Esophagus squamous epithelium (tissue), 4 donors: ENCODE data around the gene CCDC87.

Experiments
- CTCF ChIP-seq, 6 experiments: fragments of 450-650 bp in 4 of 6; fragments of 200-600 bp in 2 of 6; sonication (generic) in 2 of 6; IDR thresholded peaks; one replicate each; pipeline ENCODE4 v1.5.1; 2016 to 2019; ENCODE audit warnings: antibody characterized with exemption in 6 of 6, mild to moderate bottlenecking in 4 of 6, moderate library complexity in 4 of 6
- POLR2A ChIP-seq, 4 donors: fragments of 450-650 bp; IDR thresholded peaks; one replicate each; pipeline ENCODE4 v1.6.1; 2017; ENCODE audit warnings: antibody characterized with exemption in 4 of 4, mild to moderate bottlenecking in 4 of 4, moderate library complexity in 3 of 4

DNA sequence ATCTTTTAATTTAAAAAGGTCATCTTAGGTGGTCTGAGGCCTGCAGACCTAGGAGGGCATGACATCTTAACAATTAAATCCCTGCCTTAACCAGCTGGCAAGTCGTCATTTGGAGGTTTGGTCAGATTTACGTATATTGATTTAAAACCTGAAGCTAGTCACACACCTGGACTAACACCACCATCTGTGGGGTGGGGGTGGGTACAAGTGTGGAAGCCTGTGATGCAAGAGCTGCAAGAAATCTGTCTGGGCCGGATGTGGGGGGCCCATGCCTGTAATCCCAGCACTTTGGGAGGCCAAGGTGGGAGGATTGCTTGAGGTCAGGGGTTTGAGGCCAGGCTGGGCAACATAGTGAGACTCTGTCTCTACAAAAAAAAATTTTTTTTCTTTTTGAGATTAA, 11.6 kb downstream of the CCDC87 start:
- TF ChIP-seq CTCF (IDR thresholded peaks at IDR 0.05) (no peak), POLR2A (IDR thresholded peaks at IDR 0.05) (no peak)
